NK-92 treated with Interleukin-12 subunit alpha and Interleukin-12 subunit beta, amount 100 ng/mL, for 24 hours (cell line): Measurements from ENCODE around the gene CHI3L2.

Experiments
- DNase-seq: peaks from one replicate; lab custom pipeline; 2025; lab: John Stamatoyannopoulos, UW

The CHI3L2 gene, protein sequence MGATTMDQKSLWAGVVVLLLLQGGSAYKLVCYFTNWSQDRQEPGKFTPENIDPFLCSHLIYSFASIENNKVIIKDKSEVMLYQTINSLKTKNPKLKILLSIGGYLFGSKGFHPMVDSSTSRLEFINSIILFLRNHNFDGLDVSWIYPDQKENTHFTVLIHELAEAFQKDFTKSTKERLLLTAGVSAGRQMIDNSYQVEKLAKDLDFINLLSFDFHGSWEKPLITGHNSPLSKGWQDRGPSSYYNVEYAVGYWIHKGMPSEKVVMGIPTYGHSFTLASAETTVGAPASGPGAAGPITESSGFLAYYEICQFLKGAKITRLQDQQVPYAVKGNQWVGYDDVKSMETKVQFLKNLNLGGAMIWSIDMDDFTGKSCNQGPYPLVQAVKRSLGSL

DNA sequence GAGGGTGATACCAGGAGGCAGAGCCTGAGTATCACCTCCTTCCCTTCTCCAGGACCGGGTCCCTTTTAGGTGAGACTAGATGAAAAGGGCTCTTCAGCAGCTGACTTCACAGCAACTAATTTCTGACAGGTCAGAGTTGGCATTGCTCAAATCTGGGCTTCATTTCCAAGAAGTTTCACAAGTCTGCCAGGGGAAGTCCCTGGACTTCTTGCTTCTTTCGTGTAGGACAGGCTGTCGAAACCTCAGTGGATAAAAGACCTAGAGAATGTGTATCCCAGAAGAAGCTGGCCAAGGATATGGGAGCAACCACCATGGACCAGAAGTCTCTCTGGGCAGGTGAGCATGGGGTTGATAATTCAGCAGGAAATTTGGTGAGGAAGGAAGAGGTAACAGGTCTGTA lies at the start of gene CHI3L2:
CHI3L2 (plus strand) TSS at position 280 of the 400 bp plus-strand sequence; CDS start at position 297, 17 bp downstream.
- no peak for DNase-seq

DNA sequence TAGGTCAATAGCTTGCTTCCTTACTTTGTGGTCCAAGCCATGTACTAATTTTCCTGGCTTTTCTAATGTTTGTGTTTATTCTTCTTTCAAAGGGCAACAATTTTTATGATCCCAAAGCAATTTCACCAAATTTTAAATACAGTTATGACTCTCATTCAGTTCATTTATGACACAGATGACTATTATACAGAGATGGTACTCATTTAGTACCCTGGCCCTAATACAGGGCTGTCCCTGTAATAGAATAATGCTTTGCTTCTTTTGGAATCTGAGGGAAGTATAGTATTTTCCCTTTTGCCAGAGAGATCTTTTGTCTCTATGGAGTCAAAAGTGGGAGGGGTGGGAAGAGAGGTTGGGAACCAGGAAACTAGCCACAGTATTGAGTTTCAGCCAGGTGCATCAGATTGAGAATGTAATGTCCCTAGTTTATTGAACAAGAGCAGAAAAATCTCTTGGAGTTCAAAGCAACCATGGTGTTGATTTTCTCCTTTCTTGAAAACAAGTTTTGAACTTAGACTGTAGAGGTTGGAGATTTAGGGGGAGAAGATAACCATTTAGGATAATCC lies 47.5 kb upstream of the CHI3L2 start:
- DNase-seq: no peak

DNA sequence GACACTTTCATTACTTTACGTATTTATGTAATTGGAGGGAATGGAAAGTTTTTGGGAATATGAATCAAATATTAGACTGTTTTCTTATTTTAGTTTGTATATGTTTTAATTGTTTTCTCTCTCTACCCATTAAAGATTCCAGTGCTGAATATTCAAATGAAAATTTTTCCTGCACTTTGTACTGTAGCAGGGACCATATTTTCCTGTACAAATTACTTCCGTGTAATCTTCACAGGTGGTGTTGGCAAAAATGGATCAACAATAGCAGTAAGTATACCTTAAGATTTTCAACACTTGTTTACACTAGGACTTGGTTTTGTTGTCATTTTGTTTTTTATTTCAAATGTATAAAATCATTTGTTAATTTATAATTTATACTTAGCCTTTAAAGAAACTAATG lies 45.5 kb upstream of the CHI3L2 start:
- DNase-seq: no peak

DNA sequence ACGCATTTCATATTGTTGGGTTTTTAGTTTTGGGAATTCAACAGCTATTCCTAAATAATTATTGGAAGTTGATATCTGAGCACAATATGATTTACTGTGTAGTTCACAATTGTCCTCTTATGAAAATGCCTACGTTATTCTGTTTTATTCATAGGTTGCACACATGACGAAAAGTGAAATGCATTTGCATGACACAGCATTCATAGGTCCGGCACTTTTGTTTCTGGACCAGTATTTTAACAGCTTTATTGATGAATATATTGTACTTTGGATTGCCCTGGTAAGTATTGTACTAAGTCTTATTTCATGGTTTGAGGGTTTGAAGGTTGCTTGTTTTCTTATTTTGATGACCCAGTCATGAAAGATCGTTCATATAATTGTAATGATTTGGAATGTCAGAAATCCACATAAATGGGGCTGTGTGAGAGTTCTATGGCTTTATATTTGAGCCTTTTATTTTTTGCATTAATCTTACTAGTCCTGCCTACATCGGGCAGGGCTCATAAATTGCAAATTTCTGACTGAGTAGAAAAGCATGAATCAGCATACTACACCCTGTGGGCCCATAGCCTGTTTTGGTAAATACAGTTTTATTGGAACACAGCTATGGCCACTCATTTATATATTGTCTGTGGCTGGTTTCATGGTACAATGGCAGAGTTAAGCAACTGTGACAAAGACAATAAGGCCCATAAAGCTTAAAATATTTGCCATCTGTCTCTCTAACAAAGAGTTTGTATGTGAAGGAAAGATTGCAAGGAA lies 44.0 kb upstream of the CHI3L2 start:
- no peak for DNase-seq

DNA sequence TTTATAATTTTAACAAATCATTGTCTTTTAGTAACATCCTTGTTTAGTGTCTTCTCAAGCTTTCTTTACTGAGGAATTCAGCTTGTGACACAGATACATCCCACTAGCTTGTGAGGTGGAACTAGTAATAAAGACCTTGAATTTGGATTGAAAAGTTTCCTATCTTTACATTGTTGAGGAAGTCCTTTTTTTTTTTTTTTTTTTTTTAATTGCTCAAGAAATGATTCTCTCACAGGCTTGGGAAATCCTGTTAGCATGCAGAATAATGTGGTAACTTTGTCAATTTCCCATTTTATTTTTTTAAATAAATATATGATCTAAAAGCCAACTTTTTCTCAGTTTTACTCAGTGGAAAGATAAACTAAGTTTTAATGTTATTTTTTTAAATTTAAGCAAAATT lies 42.9 kb upstream of the CHI3L2 start:
- DNase-seq: no peak

DNA sequence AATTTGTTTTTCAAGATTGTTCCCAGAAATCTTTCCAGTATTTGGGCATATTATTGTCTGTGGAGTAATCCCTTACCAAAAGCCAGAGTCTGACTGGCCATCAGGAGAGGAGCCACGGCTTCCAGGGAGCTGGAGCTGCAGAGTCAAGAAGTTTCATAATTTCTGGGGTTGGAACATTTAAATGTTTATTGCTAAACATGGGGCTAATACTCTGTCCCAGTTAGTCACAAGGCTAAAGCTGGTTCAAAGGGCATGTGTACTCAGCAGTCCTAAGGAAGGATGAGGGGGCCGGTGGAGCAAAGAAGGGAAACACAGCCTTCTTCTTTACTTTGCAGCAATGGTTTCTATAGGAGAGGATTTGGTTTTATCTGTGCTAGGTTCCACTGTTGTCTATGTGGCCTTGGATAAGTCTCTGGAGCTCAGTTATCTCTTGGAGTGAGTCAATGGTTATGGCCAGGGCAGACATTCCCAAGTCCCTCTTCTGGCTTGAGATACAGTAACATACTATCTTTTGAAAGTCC lies 36.5 kb upstream of the CHI3L2 start:
- DNase-seq: no peak

DNA sequence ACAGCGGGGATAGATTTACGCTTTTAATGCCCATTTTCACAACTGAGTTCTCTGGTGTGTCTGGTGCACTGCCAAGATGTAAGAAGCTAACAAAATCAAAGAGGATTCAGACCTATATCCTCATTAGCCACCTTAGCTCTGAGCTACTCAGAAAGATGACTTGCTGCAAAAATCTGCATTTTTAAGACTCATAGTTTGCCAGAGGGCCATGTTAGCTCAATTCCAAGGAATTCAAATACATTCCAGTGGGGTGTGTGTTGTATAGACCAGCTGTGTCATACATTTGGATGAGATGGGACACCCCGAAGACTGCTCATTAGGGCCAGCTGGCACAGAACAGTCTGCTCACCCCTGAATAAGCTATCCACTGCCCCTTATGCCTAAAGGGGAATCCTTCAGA lies 36.0 kb upstream of the CHI3L2 start:
- DNase-seq: no peak

DNA sequence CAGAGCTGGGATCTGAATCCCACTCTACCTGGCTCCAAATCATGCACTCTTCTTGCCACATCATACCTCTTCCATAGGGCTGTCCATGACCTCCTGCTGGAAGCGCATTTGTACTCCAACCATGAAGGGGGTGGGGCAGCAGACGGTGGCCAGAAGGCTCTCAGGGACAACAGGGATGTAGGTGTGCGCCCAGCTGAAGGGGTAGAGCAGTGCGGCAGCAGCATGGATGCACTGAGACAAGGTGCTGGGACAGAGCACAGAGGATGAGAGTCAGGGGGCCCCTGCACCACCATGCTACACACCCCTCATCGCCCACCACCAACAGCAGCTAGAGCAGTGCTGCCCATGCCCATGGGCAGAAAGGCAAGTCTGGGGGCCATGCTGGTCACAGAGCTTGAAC lies 35.4 kb upstream of the CHI3L2 start:
- no peak for DNase-seq

DNA sequence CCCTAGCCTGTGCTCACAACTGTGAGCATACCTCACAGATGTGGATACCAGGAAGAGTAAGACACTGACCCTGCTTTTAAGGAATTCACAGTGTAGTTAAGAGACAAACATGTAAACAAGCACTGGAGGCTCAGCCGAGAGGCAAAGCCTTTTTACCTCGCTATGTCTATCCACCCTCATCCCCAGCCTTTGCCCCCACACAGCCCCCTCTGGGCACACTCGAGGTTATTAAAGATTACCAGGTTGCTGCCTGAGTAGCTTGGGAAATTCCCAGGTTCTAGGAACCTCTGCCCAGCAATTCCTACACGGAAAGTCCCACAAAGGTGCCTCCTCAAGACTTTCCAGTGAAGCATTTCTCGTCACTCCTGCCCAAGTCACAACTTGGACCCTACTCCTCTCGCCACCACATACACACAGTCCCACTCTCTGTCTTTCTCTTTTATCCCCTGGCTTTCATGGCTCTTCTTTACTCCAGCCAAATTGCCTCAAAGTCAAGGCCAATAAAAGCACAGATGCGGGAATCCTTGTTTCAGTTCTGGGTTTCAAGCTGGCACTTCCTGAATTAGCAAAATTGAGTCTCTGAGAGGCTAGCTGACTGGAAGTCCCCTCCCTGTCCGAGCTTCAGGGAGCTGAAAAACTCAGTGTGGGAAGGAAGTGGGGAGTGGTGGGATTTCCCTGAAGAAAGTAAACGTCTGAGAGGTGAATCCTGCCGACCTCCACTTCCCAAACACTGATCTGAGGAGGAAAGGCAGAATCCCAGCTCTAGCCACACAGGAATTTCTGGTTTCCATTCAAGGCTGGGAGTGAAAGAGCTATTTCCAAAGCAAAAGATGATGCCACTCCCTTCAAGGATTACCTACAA lies 34.6 kb upstream of the CHI3L2 start:
- DNase-seq: no peak

DNA sequence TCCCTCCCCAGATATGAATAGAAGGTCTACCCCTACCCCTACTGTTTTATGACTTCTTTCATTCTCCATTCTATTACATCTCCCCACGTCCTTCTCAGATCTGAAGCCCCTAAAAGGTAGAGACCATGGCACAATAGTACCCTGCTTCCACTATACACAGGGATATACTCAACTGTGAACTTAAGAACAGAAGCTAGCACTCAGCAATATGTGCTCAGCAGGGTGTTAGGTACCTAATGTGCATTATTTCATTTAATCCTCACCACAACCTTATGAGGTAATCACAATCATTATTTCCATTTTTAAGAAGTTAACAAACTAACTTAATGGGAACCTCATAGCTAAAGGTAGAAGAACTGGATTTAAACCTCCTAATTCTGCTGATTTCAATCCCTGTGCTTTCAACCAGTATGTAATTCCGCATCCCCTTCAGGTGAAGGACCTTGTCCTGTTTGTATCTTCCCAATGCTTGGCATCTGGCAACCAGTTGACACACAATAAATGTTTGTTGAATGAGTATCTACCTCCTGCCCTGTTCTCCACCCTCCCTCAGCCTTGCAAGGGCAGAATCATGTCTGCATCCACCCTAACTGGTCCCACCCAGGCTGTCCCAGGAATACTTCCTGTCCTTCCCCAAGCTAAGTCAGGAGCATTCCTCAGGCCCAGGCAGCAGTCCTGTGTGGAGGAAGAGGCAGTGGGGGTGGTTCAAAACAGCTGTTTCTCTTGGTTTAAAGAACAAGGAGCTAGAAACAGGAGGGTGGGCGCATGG lies 33.6 kb upstream of the CHI3L2 start:
- no peak for DNase-seq

DNA sequence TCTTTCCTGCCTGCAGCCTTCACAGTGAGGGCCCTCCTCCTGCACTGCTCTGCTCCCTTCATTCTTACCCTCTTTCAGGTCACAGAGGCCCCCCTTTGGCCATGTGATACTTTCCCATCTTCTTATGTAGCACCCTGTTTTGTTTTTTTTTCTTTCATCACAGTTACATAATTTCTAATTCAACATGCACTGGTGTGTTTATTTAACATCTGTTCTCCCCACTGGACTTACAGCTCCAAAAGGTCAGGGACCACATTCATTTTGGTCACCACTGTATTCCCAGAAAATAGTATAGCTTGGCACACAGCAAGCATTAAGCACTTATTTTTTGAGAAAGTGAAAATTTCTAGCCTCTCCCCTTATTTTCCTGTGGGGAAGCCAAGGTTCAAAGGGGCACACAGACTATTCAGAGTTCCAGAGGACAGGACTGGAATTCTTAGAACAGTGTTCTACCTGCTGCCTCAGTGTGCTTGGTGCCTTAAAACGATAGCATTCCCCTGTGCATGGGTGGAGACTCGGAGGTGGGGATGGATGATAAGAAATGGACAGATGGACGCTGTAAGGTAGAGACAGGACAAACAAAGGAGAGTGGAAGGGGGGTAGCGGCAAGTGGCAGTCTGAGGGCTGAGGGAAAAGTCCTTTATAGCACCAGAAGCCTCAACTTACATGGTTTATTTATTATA lies 32.4 kb upstream of the CHI3L2 start:
- no peak for DNase-seq

DNA sequence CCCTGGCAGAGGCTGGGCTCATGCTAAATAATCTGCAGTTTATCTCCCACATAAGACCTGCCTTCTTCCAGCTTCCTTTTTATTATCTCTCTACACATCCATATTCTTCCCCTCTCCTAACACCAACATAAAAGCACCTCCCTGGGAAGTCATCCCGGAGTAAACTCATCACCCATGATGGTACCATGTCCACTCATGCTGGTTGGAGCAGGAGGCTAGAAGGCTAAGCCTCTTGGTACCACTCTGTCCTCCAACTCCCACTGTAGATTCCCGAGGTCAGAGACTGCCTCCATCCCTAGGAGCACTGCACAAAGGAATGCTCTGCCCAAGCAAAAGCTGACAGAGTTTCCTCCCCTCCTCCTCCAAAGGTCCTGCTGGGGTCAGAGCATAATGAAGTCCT lies 31.3 kb upstream of the CHI3L2 start:
- no peak for DNase-seq

DNA sequence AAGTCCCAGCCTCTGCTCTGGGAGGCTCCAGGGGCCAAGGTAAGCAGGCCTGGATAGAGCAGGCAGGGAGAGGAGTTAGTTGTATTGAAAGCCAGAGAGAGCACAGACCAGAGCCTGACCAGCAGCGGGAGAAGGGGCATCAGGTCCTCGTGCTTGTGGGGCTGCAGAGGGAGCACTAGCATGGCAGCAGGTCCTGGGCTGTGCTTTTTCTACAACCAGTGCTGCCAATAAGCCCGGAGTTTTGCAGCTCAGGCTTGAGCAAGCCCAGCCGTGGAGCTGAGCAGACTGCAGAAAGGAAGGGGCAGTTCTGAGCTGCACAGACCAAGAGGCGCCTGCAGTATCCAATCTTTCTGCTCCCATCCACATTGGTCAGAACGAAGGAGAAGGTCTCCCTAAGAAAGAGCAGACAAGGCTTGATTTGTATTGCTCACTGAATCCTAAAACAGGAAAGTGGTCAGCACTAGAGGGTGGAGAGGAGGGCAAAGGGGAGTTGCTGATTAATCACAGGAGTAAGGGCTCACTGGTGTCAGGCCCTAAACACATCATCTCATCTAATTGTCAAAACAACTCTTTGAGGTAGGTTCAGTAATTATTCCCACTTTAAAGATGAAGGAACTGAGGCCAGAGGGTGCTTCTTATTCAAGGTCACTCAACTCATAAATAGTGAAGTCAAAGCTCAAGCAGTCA lies 29.8 kb upstream of the CHI3L2 start:
- peak; percentile 64 for DNase-seq

DNA sequence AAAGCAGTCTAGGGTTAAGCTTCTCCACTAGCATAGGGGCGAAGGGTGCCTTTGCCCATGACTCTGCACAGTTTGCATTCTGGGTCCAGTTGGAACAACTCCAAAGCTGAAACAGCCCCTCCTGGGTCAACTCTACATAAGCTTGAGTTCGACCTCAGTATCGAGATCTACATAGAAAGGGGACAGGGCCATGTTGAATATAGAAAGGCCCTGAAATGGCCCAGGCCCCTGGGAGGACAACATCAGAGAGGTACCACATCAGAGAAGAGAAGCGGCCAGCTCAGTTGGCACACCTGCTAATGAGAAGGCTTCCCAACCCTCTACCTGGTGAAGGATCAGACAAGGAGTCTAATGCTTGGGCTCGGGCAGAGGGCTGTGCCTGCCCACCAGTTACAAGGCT lies 28.7 kb upstream of the CHI3L2 start:
- no peak for DNase-seq

DNA sequence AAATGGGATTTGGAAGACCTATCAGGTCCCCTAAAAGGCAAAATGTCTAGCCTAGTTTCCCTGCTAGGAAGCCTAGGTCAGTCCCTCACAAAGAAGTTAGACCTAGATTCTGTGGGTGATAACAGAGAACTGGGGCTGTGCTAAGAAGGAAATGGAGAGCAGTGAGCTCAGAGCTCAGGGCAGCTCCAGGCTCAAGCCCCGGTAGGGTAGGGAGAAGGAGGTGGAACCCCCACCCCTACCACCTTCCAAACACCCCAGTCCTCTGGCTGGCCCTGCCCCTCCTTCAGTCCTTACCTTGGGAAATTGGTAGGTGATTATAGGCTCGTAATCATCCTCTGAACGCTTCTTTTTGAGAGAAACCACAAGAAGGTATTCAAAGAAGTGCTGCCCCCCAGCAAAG lies 28.2 kb upstream of the CHI3L2 start:
- no peak for DNase-seq

DNA sequence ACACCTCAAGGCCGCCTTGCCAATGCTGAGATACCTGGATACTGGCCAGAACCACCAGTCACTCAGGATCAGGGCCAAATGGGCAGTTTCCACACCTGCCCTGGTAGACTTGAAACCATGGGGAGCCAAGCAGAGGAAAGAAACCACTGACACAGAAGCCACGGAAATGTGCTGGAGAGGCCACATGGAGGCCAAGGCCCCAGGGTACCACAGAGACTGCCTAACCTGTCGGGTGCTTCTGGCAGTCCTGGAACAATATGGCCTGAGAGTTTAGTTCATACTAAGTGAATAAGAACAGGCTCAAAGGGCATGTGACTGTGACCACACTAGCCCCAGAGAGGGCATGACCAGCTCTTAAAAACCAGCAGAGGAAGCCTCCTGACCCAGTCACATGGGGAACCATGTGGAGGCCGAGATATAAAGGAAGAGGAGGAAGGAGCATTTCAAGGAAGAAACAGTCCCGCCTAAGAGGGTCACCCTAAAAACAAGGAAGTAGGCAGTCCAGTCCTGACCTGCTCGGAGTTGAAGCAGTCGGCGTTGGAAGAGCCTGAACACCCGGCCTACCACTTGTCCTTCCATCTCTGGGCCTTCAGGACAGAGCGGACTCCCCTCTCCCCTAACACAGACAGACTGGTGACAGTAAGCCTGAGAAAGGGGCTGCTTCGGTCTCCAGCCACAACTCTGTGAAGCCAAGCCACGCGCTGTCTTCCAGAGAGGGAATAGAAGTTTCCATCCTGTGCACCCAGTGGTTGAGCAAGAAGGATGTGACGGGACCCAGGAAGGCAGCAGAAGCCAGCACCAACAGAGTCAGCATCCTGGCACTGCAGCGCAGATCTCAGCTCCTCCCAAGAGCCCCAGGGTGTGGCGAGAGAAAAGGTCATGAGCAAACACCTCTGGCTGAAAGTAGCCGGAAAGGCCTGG lies 27.4 kb upstream of the CHI3L2 start, which contains the start of gene DENND2D:
DENND2D (minus strand) TSS at position 766 of the 921 bp plus-strand sequence; CDS start at position 579, 187 bp downstream.
- DNase-seq: peak; percentile 66

DNA sequence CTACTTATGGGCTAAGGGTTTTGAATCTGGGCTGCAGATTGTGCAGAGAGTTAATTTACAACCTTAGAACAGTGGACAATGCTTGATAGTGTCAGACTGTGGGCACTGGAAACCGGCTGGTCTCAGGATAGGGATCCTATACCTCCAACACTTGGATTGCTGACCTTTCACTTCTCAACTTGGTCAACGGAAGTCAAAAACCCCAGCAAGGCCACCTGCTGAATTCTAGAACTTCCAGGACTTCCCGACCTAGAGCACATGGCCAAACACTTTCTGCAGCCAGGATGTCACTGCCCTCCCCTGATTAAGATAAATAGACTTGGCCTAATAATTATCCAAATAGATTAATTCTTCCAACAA lies 26.7 kb upstream of the CHI3L2 start:
- DNase-seq: no peak

DNA sequence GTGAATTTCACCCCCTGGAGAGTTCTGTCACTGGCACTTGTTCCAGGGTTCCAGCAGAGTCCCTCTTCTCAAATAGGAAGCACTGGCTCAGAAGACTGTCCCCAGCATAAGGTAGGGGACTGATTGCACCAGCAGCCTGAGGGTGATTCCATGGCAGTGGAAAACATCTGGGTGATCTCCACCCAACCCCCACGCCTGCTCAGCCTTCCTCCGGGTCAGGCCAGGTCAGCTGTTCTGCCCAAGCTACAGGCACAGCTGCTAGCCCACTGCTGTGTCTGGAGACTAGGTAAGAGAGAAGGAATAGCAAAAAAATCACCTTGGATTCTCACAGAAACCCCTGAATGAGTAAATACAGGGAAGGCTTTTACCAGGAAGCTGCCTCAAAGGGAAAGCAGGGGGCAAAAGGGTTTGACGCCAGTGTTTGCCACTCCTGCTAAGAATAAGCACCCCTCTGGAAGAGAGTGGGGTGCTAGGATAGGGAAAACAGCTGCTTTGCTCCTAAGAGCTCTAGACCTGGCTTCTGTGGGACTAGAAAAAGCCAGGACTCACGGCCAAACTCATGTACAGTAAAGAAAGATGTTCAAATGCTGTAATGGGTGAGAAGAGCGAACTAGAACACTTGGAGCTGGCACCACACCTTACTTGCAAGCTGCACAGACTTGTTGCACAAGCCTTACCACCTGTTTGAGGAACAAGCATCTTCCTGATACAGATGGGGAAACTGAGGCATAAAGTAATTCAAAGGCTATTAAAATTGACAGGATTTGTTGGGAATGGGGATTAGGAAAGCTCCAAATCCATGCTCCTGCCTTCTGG lies 26.0 kb upstream of the CHI3L2 start:
- peak; percentile 17 for DNase-seq
